Mucosa of rectum (tissue), 2 donors: ENCODE data around the gene LRRTM4.
"Not testable (repeated sequence)": the region's sequence is repeated elsewhere in the genome, so short reads cannot be mapped to it uniquely, and the experiment has no call there.

Experiments used
- H3K27ac ChIP-seq, 2 donors: one replicate each; pipeline ENCODE4 v1.7.0; 2013; ENCODE audit warnings: inconsistent platforms in 2 of 2, low read depth in 2 of 2, low read length in 2 of 2
- H3K27me3 ChIP-seq, 2 donors: one replicate each; pipeline ENCODE4 v1.7.0; 2013; ENCODE audit warnings: low read length in 2 of 2; ENCODE audit not compliant: control insufficient read depth in 2 of 2, insufficient read depth in 2 of 2
- H3K36me3 ChIP-seq, 2 donors: one replicate each; pipeline ENCODE4 v1.7.0; 2013; ENCODE audit warnings: low read length in 2 of 2; ENCODE audit not compliant: control insufficient read depth in 2 of 2, insufficient read depth in 2 of 2
- H3K4me1 ChIP-seq, 2 donors: one replicate each; pipeline ENCODE4 v1.7.0; 2013; ENCODE audit warnings: low read length in 2 of 2, mild to moderate bottlenecking in 1 of 2; ENCODE audit not compliant: control insufficient read depth in 2 of 2, insufficient read depth in 2 of 2
- H3K4me3 ChIP-seq, 2 donors: one replicate each; pipeline ENCODE4 v1.7.0; 2013; ENCODE audit warnings: low read length in 2 of 2
- H3K9ac ChIP-seq, 2 donors: one replicate each; pipeline ENCODE4 v1.7.0; 2013; ENCODE audit warnings: low read length in 2 of 2, low read depth in 1 of 2, mild to moderate bottlenecking in 1 of 2
- H3K9me3 ChIP-seq, 2 donors: one replicate each; pipeline ENCODE4 v1.7.0; 2013; ENCODE audit warnings: low read length in 2 of 2; ENCODE audit not compliant: control insufficient read depth in 2 of 2
- donor health status: healthy.
- donor health status: Normal muscosa, but diverticular disease.

Gene LRRTM4

DNA sequence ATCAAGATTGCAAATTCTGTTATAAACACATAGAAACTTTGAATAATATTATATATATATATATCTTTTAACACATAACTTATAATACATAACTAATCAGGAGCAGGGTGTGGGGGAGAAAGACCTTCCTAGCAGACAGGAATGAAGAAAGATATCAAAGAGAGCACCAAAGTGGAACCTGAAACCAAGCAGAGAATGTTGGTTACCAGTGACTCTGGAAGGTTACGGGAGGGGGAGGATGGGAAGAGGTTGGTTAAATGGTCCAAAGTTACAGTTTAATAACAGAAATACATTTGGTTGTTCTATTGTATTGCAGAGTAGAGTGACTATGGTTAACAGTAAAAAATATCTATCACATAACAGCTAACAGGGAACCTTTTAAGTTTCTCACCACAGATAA, 366.7 kb downstream of the LRRTM4 start:
- H3K9me3 ChIP-seq, result no peaks in the 10 kb centered on the region
- no peaks in the 10 kb centered on the region for H3K36me3 ChIP-seq
- no peak overlapping the region for H3K27ac ChIP-seq
- H3K9ac ChIP-seq, result no peak overlapping the region
- H3K4me1 ChIP-seq, result no peaks in the 10 kb centered on the region
- H3K4me3 ChIP-seq, result no peak overlapping the region
- H3K27me3 ChIP-seq, result no peaks in the 10 kb centered on the region

DNA sequence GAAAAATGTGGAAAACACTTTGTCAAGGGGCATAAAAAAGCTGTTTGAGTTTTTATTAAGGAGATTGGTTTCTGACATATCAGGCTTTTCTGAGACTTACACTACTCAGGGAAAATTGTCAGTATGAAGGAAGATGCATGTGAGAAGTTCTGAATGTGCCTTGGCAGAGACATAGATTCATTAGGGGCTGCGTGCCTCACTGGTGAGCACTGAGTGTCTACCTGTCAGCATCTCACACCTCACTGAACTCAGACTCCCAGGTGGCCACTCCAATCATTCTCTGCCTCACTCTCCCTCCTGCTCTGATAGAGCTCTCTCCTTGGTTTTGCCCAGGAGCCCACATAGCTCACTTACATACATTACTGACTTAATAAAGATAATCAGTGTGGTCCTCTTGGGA, 372.6 kb downstream of the LRRTM4 start:
- Histone ChIP-seq H3K27ac (no peak overlapping the region), H3K4me1 (no peaks in the 10 kb centered on the region), H3K4me3 (no peak overlapping the region), H3K9me3 (no peaks in the 10 kb centered on the region), H3K27me3 (no peaks in the 10 kb centered on the region), H3K9ac (no peak overlapping the region), H3K36me3 (no peaks in the 10 kb centered on the region)

DNA sequence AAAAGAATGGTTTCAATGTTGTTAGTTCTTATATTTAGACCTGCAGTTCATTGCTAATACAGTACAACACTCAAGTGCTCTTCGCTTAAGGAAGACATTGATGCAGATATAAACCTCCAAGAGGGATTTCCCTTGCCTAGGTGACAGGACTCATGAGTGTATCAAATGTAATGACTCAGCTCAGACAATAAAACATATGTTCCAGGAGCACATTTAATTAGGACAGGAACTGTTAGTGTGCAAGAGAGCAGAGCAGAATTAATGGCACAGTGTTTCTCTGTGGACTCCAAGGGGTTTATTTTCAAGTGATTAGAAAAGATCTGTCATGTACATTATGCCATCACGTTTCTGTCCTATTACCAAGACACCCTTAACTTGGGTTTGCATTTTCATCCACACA, 375.0 kb downstream of the LRRTM4 start:
- Histone ChIP-seq H3K9ac (no peak overlapping the region), H3K4me1 (no peaks in the 10 kb centered on the region), H3K4me3 (no peak overlapping the region)

DNA sequence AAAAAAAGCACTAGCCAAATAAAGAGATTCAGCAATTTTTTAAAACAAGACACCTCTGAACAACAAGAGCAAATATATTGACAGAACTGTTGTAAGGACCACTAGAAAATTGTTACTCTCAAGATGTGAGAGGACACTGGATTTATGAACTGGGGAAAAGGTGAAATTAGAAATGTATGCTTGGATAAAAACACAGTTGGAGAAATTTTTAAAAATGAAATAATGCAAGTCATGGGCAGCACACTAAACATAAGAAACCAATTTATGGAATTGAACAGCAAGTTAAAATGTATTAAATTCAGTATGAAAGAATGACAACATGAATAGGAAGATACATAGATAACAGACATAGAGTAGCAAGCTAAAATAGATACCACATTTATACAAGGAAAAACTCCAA, 377.4 kb downstream of the LRRTM4 start:
- Histone ChIP-seq H3K27me3 (no peaks in the 10 kb centered on the region), H3K9ac (no peak overlapping the region), H3K4me3 (no peak overlapping the region)

More for the DNA sequence above, 375.0 kb downstream of the LRRTM4 start:
- no peaks in the 10 kb centered on the region for H3K27me3 ChIP-seq
- no peaks in the 10 kb centered on the region for H3K36me3 ChIP-seq
- no peak overlapping the region for H3K27ac ChIP-seq
- H3K9me3 ChIP-seq, result no peaks in the 10 kb centered on the region

DNA sequence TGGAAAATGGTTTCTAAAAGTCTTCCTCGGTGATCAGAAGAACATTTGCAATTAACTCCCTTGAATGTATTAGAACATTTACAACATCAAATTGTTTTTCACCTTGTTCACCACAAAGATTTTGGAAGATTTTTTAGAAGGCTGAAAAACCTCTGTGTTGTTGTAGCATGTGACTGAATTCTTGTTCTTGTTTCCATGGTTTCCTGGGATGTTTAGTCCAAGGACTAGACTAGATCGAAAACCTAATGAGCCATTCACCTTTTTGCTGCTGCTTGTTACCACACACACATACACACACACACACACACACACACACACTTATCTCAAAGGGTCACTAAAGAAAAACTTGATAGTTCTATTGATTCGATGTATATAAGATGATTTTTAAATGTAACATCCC, 380.0 kb downstream of the LRRTM4 start:
- no peaks in the 10 kb centered on the region for H3K4me1 ChIP-seq
- no peak overlapping the region for H3K9ac ChIP-seq
- H3K27ac ChIP-seq, result no peak overlapping the region
- no peaks in the 10 kb centered on the region for H3K9me3 ChIP-seq
- H3K4me3 ChIP-seq, result no peak overlapping the region
- no peaks in the 10 kb centered on the region for H3K36me3 ChIP-seq
- no peaks in the 10 kb centered on the region for H3K27me3 ChIP-seq

More for the DNA sequence above, 377.4 kb downstream of the LRRTM4 start:
- H3K9me3 ChIP-seq, result no peaks in the 10 kb centered on the region
- H3K36me3 ChIP-seq, result no peaks in the 10 kb centered on the region
- H3K4me1 ChIP-seq, result no peaks in the 10 kb centered on the region
- H3K27ac ChIP-seq, result no peak overlapping the region

DNA sequence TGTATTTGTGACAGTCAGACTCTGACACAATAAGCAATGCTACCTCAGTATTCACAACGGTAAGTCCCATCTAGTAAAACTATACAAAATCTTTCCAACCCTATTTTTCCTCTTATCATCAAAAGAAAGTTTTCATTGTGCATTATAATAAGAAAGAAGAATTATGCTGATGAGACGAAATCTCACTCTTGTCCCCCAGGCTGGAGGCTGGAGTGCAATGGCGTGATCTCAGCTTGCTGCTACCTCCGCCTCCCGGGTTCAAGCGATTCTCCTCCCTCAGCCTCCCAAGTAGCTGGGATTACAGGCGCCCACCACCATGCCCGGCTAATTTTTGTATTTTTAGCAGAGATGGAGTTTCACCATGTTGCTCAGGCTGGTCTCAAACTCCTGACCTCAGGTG, 393.7 kb downstream of the LRRTM4 start:
- H3K27me3 ChIP-seq, H3K27ac ChIP-seq, H3K9me3 ChIP-seq, H3K36me3 ChIP-seq, H3K4me1 ChIP-seq, H3K4me3 ChIP-seq, H3K9ac ChIP-seq: not testable (repeated sequence)

DNA sequence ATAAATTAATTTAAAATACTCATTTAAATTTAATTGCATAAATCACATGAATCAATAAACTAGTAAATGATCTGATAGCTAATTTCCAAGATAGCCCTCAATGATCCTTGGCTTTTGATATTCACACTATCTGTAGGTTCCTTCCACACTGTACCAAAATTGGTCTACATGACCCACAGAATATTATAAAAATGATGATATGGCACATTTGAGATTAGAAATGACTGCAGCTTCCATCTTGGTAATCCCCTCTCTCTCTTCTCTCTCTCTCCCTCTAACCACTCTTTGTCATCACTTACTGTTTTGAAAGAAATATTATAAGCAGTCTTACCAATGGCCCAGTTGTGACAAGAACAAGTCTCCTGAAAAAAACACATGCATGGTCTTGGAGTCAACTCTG, 394.8 kb downstream of the LRRTM4 start:
- H3K36me3 ChIP-seq, result no peaks in the 10 kb centered on the region
- H3K4me1 ChIP-seq, result no peaks in the 10 kb centered on the region
- H3K9ac ChIP-seq, result no peak overlapping the region
- no peak overlapping the region for H3K27ac ChIP-seq
- H3K9me3 ChIP-seq, result no peaks in the 10 kb centered on the region
- no peaks in the 10 kb centered on the region for H3K27me3 ChIP-seq
- no peak overlapping the region for H3K4me3 ChIP-seq

DNA sequence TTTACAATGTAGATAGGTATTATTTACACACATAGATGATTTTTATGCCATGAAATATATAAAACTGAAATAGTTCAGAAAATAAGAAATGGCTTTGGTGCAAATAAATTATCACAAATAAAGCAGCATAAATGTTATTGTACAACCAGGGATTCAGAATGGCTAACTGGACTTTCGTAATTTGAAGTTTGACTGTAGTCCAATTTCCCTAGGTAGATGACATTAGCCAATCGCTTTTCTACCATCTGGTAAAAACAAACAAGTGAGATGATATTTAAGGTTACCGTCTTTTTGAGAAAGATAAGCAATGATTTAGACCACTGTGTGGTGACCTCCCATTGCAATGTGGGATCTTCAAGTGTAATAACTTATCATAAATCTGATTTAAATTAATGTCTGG, 400.7 kb downstream of the LRRTM4 start:
- Histone ChIP-seq H3K27ac (no peak overlapping the region), H3K36me3 (no peaks in the 10 kb centered on the region), H3K4me3 (no peak overlapping the region), H3K27me3 (no peaks in the 10 kb centered on the region), H3K9me3 (no peaks in the 10 kb centered on the region), H3K9ac (no peak overlapping the region), H3K4me1 (no peaks in the 10 kb centered on the region)

DNA sequence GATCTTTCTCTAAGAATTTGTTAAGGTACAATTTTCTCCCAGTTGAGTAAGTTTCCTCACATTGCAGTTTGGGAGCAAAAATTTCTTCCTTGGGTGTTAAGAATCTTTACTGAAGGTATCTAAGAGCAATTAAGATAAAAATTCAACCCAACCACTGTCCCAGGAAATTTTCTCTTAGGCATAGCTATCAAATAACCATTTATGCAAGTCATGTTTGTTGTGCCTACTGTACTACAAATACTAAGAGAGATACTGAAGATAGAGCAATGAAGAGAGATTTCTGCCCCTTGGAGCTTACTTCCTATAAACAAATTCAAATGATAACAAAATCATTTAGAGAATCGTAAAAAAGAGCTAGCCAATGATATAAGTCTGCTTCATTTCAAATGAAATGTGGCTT, 402.8 kb downstream of the LRRTM4 start:
- H3K9ac ChIP-seq, result no peak overlapping the region
- no peaks in the 10 kb centered on the region for H3K36me3 ChIP-seq
- H3K9me3 ChIP-seq, result no peaks in the 10 kb centered on the region
- no peak overlapping the region for H3K27ac ChIP-seq
- no peaks in the 10 kb centered on the region for H3K4me1 ChIP-seq
- no peaks in the 10 kb centered on the region for H3K27me3 ChIP-seq
- H3K4me3 ChIP-seq, result no peak overlapping the region

DNA sequence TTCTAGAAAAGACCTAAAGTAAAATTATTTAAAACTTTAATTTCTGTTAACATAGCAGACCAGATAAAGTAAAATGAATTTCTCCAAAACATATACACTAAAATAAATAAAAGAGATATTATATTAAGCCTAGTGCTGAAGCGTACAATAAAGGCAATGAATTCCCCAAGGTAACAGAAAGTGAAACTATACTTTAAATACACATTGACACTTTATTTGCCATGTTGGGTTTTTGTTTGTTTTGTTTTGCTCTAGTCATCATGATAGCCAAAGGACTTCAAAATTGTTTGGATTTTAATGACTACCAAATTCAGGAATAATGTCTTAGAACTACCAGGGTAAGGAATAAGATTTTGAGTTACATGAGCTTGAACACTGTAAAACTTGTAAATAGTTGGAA, 413.3 kb downstream of the LRRTM4 start:
- no peaks in the 10 kb centered on the region for H3K9me3 ChIP-seq
- H3K9ac ChIP-seq, result no peak overlapping the region

DNA sequence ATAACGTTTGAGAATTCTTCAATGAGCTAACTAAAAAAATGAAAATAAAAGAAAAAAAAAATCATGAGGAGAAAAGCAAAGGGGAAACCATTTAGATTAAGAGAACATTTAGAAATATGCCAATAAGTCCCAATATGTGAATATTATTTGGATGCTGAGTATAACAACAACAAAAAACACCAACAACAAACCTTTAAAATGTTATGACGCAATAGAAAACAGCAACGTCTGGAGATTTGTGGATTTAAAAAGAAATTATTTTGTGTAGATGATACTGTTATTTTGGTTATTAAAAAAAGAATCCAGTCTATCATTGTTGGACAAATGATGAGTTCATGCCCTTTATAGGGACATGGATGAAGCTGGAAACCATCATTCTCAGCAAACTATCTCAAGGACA, 417.2 kb downstream of the LRRTM4 start:
- Histone ChIP-seq H3K27ac (no peak overlapping the region), H3K9me3 (no peaks in the 10 kb centered on the region), H3K9ac (no peak overlapping the region), H3K27me3 (no peaks in the 10 kb centered on the region), H3K4me3 (no peak overlapping the region), H3K36me3 (no peaks in the 10 kb centered on the region), H3K4me1 (no peaks in the 10 kb centered on the region)

More for the DNA sequence above, 413.3 kb downstream of the LRRTM4 start:
- no peaks in the 10 kb centered on the region for H3K36me3 ChIP-seq
- no peaks in the 10 kb centered on the region for H3K27me3 ChIP-seq
- H3K27ac ChIP-seq, result no peak overlapping the region
- no peaks in the 10 kb centered on the region for H3K4me1 ChIP-seq
- no peak overlapping the region for H3K4me3 ChIP-seq
